ENCODE data around the gene MECP2. TPM values are rescaled to one million over a fixed set of nuclear protein-coding genes. Genes with fewer than 3 reads are reported as not detected.
"Not testable (repeated sequence)": the region's sequence is repeated elsewhere in the genome, so short reads cannot be mapped to it uniquely, and the experiment has no call there.

The MECP2 gene
- total RNA-seq, 1 experiment from 2014 or later = 20.4 TPM

DNA sequence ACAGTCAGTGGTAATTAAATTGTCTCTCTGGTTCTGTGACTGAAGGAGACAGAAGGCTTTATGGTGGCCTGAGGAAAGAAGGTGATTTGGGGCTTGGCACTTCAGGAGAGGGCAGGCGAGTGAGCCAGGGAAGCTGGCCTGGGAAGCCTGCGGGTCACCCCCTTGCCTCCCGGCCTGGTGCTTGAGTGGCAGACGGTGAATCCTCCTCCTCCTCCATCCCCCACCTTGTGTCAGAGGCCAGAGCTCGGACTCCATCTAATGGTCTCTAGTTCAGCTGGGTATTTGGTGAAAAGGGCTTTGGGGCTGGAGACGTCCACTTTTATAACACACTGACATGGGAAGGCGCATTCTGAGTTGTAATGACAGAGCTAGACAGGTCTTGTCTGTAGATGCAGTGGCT is 116.3 kb downstream of the MECP2 start:
- Histone ChIP-seq H3K27me3 (ENCODE audit: low read length) (no peaks in the 10 kb centered on the region), H3K9ac (ENCODE audit: low read length) (no peak overlapping the region), H3K9me3 (ENCODE audit: low read length) (no peaks in the 10 kb centered on the region), H4K20me1 (ENCODE audit: insufficient read depth, low read depth, low read length) (no peaks in the 10 kb centered on the region), H3K4me3 (ENCODE audit: low read length) (no peak overlapping the region), H3K27ac (ENCODE audit: low read length) (no peak overlapping the region), H2AFZ (ENCODE audit: low read length) (no peak overlapping the region), H3K36me3 (ENCODE audit: insufficient read depth, low read length) (no peaks in the 10 kb centered on the region), H3K9me2 (replicated peaks; ENCODE audit: insufficient read depth, low read length) (no peaks in the 10 kb centered on the region), H3K4me2 (ENCODE audit: low read depth, low read length, poor library complexity, severe bottlenecking) (no peak overlapping the region), H3K4me1 (ENCODE audit: low read length) (peaks cover 5% of the 10 kb centered on the region), H3K79me2 (ENCODE audit: low read length) (no peaks in the 10 kb centered on the region)
- DNase-seq = no peak

DNA sequence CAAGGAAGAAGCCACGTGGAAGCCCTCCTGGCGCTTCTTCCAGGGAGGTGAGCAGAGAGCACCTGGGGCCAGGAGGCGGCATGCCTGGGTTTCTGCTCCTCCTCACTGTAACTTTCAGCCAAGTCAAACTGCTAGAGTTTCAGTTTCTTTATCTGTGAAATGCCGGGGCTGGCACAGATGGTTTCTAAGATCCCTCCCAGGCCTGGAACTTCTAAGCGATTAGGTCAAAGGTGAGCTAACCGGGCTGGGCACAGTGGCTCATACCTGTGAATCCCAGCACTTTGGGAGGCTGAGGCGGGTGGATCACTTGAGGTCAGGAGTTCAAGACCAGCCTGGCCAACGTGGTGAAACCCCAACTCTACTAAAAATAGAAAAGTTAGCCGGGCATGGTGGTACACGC is 117.1 kb downstream of the MECP2 start:
- not testable (repeated sequence) for H3K9me2 ChIP-seq (replicated peaks; ENCODE audit: insufficient read depth, low read length); H2AFZ ChIP-seq (ENCODE audit: low read length); DNase-seq; H3K4me3 ChIP-seq (ENCODE audit: low read length); H3K4me2 ChIP-seq (ENCODE audit: low read depth, low read length, poor library complexity, severe bottlenecking); H3K9ac ChIP-seq (ENCODE audit: low read length); H3K9me3 ChIP-seq (ENCODE audit: low read length); H4K20me1 ChIP-seq (ENCODE audit: insufficient read depth, low read depth, low read length); H3K27me3 ChIP-seq (ENCODE audit: low read length); H3K79me2 ChIP-seq (ENCODE audit: low read length); H3K36me3 ChIP-seq (ENCODE audit: insufficient read depth, low read length); H3K4me1 ChIP-seq (ENCODE audit: low read length); H3K27ac ChIP-seq (ENCODE audit: low read length)

- H2AFZ ChIP-seq (ENCODE audit: low read length) = no peak overlapping the region
- H3K9me2 ChIP-seq (replicated peaks; ENCODE audit: insufficient read depth, low read length) = no peaks in the 10 kb centered on the region
- H3K27me3 ChIP-seq (ENCODE audit: low read length) = no peaks in the 10 kb centered on the region
- DNase-seq = no peak
- H3K9ac ChIP-seq (ENCODE audit: low read length) = no peak overlapping the region
- H3K36me3 ChIP-seq (ENCODE audit: insufficient read depth, low read length) = no peaks in the 10 kb centered on the region
- no peak overlapping the region for H3K4me2 ChIP-seq (ENCODE audit: low read depth, low read length, poor library complexity, severe bottlenecking)
- no peak overlapping the region for H3K4me3 ChIP-seq (ENCODE audit: low read length)
- no peaks in the 10 kb centered on the region for H4K20me1 ChIP-seq (ENCODE audit: insufficient read depth, low read depth, low read length)
- peaks cover 1% of the 10 kb centered on the region for H3K79me2 ChIP-seq (ENCODE audit: low read length)
- H3K27ac ChIP-seq (ENCODE audit: low read length) = no peak overlapping the region
- no peaks in the 10 kb centered on the region for H3K9me3 ChIP-seq (ENCODE audit: low read length)
- H3K4me1 ChIP-seq (ENCODE audit: low read length) = peaks cover 14% of the 10 kb centered on the region
These were observed 122.7 kb downstream of the MECP2 start for GRCh38 chrX:153974726-153975286.

GRCh38 chrX:153974003-153974725 is 123.4 kb downstream of the MECP2 start:
- no peaks in the 10 kb centered on the region for H3K9me3 ChIP-seq (ENCODE audit: low read length)
- H3K4me3 ChIP-seq (ENCODE audit: low read length) = peak overlapping the region; percentile 73; the same call in 1 of the 2 replicates
- DNase-seq = no peak
- H3K27ac ChIP-seq (ENCODE audit: low read length) = no peak overlapping the region
- no peak overlapping the region for H2AFZ ChIP-seq (ENCODE audit: low read length)
- H4K20me1 ChIP-seq (ENCODE audit: insufficient read depth, low read depth, low read length) = no peaks in the 10 kb centered on the region
- H3K36me3 ChIP-seq (ENCODE audit: insufficient read depth, low read length) = no peaks in the 10 kb centered on the region
- H3K4me2 ChIP-seq (ENCODE audit: low read depth, low read length, poor library complexity, severe bottlenecking) = peak overlapping the region; percentile 76
- peak overlapping the region; percentile 97 for H3K9ac ChIP-seq (ENCODE audit: low read length)
- no peaks in the 10 kb centered on the region for H3K9me2 ChIP-seq (replicated peaks; ENCODE audit: insufficient read depth, low read length)
- H3K4me1 ChIP-seq (ENCODE audit: low read length) = peaks cover 15% of the 10 kb centered on the region
- no peaks in the 10 kb centered on the region for H3K27me3 ChIP-seq (ENCODE audit: low read length)
- H3K79me2 ChIP-seq (ENCODE audit: low read length) = peaks cover 8% of the 10 kb centered on the region

DNA sequence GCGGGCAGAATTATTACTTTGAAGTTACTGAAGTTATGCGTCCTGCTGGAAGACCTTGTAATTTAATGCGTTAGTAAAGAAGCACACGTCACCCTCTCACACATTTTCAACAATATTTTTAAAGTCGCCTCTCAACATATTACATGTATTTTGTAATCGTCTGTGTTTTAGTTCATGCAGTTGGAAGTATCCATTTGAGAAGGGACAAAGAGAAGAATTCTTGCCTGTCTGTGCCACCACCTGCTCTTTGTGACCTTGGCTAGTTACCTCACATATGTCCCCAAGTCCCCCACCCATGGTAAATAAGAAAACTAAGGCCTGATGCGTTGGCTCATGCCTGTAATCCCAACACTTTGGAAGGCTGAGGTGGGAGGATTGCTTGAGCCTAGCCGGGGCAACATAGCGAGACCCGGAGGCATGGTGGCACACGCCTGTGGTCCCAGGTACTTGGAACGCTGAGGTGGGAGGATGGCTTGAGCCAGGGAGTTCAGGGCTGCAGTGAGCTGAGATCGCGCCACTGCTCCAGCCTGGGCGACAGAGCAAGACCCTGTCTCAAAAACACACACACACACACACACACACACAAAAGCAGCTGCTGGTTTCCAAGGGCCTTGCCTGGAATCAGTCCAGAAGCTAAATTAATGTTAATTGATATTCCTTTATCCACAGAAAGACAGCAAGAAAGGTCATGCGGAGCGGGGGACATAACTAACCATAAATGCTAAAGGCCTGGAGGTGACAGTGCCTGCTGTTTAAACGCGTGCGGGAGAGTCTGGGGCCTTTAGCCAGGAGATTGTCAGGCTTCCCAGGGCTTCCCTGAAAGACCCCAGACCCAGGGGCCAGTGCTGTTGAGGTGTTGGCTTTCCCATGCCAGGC is 124.2 kb downstream of the MECP2 start:
- peak overlapping the region; percentile 97 for H3K9ac ChIP-seq (ENCODE audit: low read length)
- no peaks in the 10 kb centered on the region for H3K36me3 ChIP-seq (ENCODE audit: insufficient read depth, low read length)
- H3K4me3 ChIP-seq (ENCODE audit: low read length) = peak overlapping the region; percentile 73
- no peaks in the 10 kb centered on the region for H3K9me3 ChIP-seq (ENCODE audit: low read length)
- peak overlapping the region; percentile 88 for H3K27ac ChIP-seq (ENCODE audit: low read length)
- no peak for DNase-seq
- H3K79me2 ChIP-seq (ENCODE audit: low read length) = peaks cover 16% of the 10 kb centered on the region
- H3K4me1 ChIP-seq (ENCODE audit: low read length) = peaks cover 23% of the 10 kb centered on the region
- H3K4me2 ChIP-seq (ENCODE audit: low read depth, low read length, poor library complexity, severe bottlenecking) = peak overlapping the region; percentile 76
- H3K27me3 ChIP-seq (ENCODE audit: low read length) = no peaks in the 10 kb centered on the region
- H3K9me2 ChIP-seq (replicated peaks; ENCODE audit: insufficient read depth, low read length) = no peaks in the 10 kb centered on the region
- H4K20me1 ChIP-seq (ENCODE audit: insufficient read depth, low read depth, low read length) = no peaks in the 10 kb centered on the region
- H2AFZ ChIP-seq (ENCODE audit: low read length) = no peak overlapping the region

- Histone ChIP-seq H3K36me3 (ENCODE audit: insufficient read depth, low read length) (no peaks in the 10 kb centered on the region), H3K9me3 (ENCODE audit: low read length) (no peaks in the 10 kb centered on the region), H3K79me2 (ENCODE audit: low read length) (peaks cover 24% of the 10 kb centered on the region), H3K27me3 (ENCODE audit: low read length) (no peaks in the 10 kb centered on the region), H4K20me1 (ENCODE audit: insufficient read depth, low read depth, low read length) (no peaks in the 10 kb centered on the region), H3K9me2 (replicated peaks; ENCODE audit: insufficient read depth, low read length) (no peaks in the 10 kb centered on the region), H3K4me2 (ENCODE audit: low read depth, low read length, poor library complexity, severe bottlenecking) (peak within 1 kb of the TSS; percentile 90), H3K27ac (ENCODE audit: low read length) (peak within 1 kb of the TSS; percentile 95), H3K4me1 (ENCODE audit: low read length) (peaks cover 31% of the 10 kb centered on the region), H3K4me3 (ENCODE audit: low read length) (peak within 1 kb of the TSS; percentile 87), H3K9ac (ENCODE audit: low read length) (peak within 1 kb of the TSS; percentile 97), H2AFZ (ENCODE audit: low read length) (no peak within 1 kb of the TSS)
- DNase-seq = peak; percentile 97
These were observed 125.0 kb downstream of the MECP2 start, which contains the start of gene TMEM187 for GRCh38 chrX:153972368-153973126. Gene TMEM187, plus strand, starts transcription at chrX:153972754. Its CDS starts 9,309 bp downstream, at chrX:153982063.
